Astrocyte (in vitro differentiated cells and primary cell): ENCODE results near the gene MYZAP.

Experiments
- EZH2 ChIP-seq: IDR thresholded peaks from 2 replicates; pipeline ENCODE4 v1.6.1; 2012; ENCODE audit warnings: mild to moderate bottlenecking, low read length, inconsistent platforms; ENCODE audit not compliant: insufficient read depth
- TF ChIP-seq, protein P1 (sequence below): IDR thresholded peaks from 2 replicates; pipeline ENCODE4 v1.5.1; 2011; ENCODE audit warnings: low read depth, mild to moderate bottlenecking, inconsistent platforms, low read length, moderate library complexity; ENCODE audit not compliant: insufficient read depth

GRCh38 chr15:57681011-57681410 lies 89.3 kb downstream of the MYZAP start:
- TF ChIP-seq, protein P1, sequence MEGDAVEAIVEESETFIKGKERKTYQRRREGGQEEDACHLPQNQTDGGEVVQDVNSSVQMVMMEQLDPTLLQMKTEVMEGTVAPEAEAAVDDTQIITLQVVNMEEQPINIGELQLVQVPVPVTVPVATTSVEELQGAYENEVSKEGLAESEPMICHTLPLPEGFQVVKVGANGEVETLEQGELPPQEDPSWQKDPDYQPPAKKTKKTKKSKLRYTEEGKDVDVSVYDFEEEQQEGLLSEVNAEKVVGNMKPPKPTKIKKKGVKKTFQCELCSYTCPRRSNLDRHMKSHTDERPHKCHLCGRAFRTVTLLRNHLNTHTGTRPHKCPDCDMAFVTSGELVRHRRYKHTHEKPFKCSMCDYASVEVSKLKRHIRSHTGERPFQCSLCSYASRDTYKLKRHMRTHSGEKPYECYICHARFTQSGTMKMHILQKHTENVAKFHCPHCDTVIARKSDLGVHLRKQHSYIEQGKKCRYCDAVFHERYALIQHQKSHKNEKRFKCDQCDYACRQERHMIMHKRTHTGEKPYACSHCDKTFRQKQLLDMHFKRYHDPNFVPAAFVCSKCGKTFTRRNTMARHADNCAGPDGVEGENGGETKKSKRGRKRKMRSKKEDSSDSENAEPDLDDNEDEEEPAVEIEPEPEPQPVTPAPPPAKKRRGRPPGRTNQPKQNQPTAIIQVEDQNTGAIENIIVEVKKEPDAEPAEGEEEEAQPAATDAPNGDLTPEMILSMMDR = no peak
- TF ChIP-seq EZH2 = no peak
